CD4-positive, alpha-beta T cell treated with Interleukin-15 for 4 hours (primary cell): ENCODE results near the gene SCD.

Experiments
- DNase-seq: peaks from one replicate; pipeline ENCODE4 v3.0.0-alpha.2; 2020; ENCODE audit warnings: low spot score

Gene SCD

DNA sequence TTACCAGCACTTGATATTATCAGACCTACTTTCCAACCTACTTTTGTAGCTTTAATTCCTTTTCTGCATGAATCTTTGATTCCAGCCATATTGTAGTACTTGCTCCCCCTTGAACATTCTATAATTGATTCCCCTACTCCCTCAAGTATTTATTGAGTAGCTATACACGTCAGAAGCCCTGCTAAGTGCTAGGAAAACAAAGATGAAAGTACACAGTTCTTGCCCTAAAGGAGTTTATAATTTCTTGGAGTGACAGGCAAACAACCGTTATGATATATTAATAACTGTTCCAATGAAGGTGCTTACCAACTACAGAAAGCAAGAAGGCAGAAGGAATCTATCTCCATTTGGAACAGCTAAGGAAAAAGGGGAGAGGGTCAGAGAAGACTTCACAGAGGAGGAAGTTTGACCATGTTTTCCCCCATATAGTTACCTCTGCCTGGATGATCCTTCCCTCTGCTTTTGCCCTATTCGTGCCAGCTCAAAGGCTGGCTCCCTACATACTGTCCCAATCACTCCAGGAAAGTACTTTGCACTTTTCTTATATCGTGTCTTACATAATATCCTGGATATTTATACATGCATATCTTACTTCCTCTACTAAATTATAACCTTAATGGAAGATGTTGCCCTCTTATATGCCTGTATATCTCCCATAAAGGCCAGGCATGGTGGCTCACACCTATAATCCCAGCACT lies 54.7 kb downstream of the SCD start:
- DNase-seq, result no peak

GRCh38 chr10:100403734-100404133 lies 56.7 kb downstream of the SCD start:
- no peak for DNase-seq

DNA sequence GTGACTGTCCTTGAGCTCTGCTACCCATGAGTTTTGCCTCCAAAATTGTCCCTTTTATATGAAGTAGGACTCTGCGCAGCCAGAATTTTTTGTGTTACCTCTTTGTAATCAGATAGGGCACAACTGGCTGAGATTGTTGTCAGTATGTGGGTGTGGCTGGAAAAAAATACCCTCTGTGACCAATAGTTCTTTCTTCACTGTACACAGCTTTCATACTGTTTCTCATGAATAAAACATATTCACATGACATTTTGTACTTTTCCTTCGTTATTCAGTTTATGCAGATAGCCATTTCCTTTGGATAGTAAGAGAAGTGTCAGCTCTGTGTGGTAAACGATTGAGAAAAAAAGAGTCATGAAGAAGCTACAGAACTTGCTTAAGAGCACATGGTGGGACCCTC lies 66.1 kb downstream of the SCD start:
- no peak for DNase-seq
